ENCODE data around the gene LRCH4.

DNA sequence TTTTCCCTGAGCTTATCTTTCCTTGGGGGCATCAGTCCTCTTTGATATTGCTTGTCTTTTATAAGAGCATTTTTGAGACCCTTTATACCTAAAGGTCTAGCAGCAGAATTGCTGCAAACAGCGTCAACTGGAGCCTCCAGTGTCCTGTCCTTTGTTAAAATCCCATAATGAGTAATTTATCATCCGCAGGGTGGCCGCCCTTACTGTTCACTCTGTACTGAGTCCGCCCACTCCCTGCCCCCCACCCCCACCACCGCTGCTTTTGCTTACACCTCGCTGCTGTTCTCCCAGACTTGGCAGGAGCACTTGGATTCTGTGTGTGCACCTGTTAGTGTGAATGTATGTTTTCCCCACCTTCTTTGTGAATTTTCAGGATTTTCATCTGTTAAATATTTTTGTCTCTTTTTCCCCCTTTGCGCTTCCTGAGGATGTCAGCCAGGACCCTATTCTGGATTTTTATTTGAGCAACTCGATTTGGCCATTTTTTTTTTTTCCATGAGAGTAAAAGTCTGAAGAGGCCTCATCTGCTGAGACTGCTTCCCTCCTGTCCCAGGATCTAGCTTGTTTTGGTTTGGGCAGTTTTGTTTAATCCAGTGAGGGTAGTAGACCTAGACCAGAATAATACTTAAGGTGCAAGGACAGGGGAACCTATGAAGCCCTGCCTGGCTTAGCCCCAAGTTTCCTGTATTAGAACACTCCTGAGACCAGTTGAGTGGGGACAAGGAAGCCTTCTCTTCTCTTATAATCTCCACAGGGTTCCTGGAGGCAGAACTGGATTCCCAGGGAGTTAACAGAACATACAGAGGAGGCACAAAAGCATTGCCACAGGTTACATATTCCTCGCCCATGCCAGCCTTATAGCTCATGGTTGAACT is 38.8 kb downstream of the LRCH4 start:
- TF ChIP-seq CTCF (IDR thresholded peaks at IDR 0.05), result no peak
- no peak for TF ChIP-seq POLR2A (IDR thresholded peaks at IDR 0.05)

All from lower leg skin (tissue), 3 donors.